CD14-positive monocyte (primary cell): Measurements from ENCODE around the gene XPR1. TPM values are rescaled to one million over a fixed set of nuclear protein-coding genes. Genes with fewer than 3 reads are reported as not detected.

Source experiments
- DNase-seq, 3 donors: peaks; one replicate each; pipeline ENCODE4 v3.0.0-alpha.2; 2011 to 2022
- H2AFZ ChIP-seq: 2 replicates; pipeline ENCODE4 v1.6.0; 2012; ENCODE audit warnings: mild to moderate bottlenecking, low read depth, low read length, inconsistent platforms; ENCODE audit not compliant: insufficient read depth, poor library complexity, severe bottlenecking
- H3K27ac ChIP-seq, 2 donors: 1 replicate in 1 of 2; 2 replicates in 1 of 2; pipeline ENCODE4 v1.5.1; 2012 to 2013; ENCODE audit warnings: low read length in 2 of 2, control low read depth in 1 of 2, inconsistent platforms in 1 of 2, low read depth in 1 of 2, mild to moderate bottlenecking in 1 of 2
- H3K27me3 ChIP-seq, 2 donors: one replicate each; pipeline versions ENCODE4 v1.6.0 to v1.6.1; 2011 to 2013; ENCODE audit warnings: low read length in 2 of 2; ENCODE audit not compliant: control insufficient read depth in 2 of 2, insufficient read depth in 2 of 2
- H3K36me3 ChIP-seq, 2 donors: replicated peaks in 1 of 2; 1 replicate in 1 of 2; 2 replicates in 1 of 2; pipeline versions ENCODE4 v1.5.1 to v1.6.1; 2012 to 2013; ENCODE audit warnings: low read length in 2 of 2, control low read depth in 1 of 2, inconsistent platforms in 1 of 2, mild to moderate bottlenecking in 1 of 2; ENCODE audit not compliant: insufficient read depth in 2 of 2, control insufficient read depth in 1 of 2
- H3K4me1 ChIP-seq, 2 donors: 1 replicate in 1 of 2; 2 replicates in 1 of 2; pipeline versions ENCODE4 v1.5.1 to v1.6.1; 2012 to 2013; ENCODE audit warnings: low read length in 2 of 2, control low read depth in 1 of 2, inconsistent platforms in 1 of 2, mild to moderate bottlenecking in 1 of 2, moderate library complexity in 1 of 2; ENCODE audit not compliant: insufficient read depth in 2 of 2, control insufficient read depth in 1 of 2
- H3K4me2 ChIP-seq: replicated peaks from 2 replicates; pipeline ENCODE3; 2012; ENCODE audit warnings: low read length, moderate library complexity, mild to moderate bottlenecking; ENCODE audit not compliant: poor library complexity, severe bottlenecking; ENCODE audit errors: extremely low read depth
- H3K4me3 ChIP-seq, 3 experiments: fragments of 200-600 bp in 1 of 3; sonication (generic) in 1 of 3; replicated peaks in 1 of 3; 1 replicate in 2 of 3; 2 replicates in 1 of 3; pipeline ENCODE4 v1.5.1; 2011 to 2013; ENCODE audit warnings: low read length in 3 of 3, mild to moderate bottlenecking in 3 of 3, control low read depth in 2 of 3, low read depth in 2 of 3, inconsistent platforms in 1 of 3, moderate library complexity in 1 of 3
- H3K79me2 ChIP-seq: 2 replicates; pipeline ENCODE4 v1.6.0; 2012; ENCODE audit warnings: mild to moderate bottlenecking, control low read depth, inconsistent platforms, low read length, moderate library complexity; ENCODE audit not compliant: insufficient read depth
- H3K9ac ChIP-seq: 2 replicates; pipeline ENCODE4 v1.6.0; 2017; ENCODE audit warnings: low read length, mild to moderate bottlenecking; ENCODE audit not compliant: insufficient read depth, poor library complexity, severe bottlenecking
- H3K9me3 ChIP-seq, 2 donors: replicated peaks in 1 of 2; 1 replicate in 1 of 2; 2 replicates in 1 of 2; pipeline versions ENCODE4 v1.5.1 to v1.6.1; 2012 to 2013; ENCODE audit warnings: low read length in 2 of 2, control low read depth in 1 of 2; ENCODE audit not compliant: control insufficient read depth in 1 of 2, insufficient read depth in 1 of 2
- H4K20me1 ChIP-seq: 2 replicates; pipeline ENCODE4 v1.6.0; 2012; ENCODE audit warnings: mild to moderate bottlenecking, low read length, control low read depth, moderate library complexity; ENCODE audit not compliant: insufficient read depth
- H3K27ac Mint-ChIP-seq, 7 donors: one replicate each; pipeline ENCODE4 v1.8.0; 2020; ENCODE audit warnings: mild to moderate bottlenecking in 7 of 7, mixed read lengths in 7 of 7, moderate library complexity in 6 of 7, inconsistent platforms in 2 of 7
- H3K27me3 Mint-ChIP-seq, 3 donors: one replicate each; pipeline ENCODE4 v1.8.0; 2021 to 2022; ENCODE audit warnings: low read depth in 3 of 3, mild to moderate bottlenecking in 3 of 3, mixed read lengths in 3 of 3, moderate library complexity in 3 of 3, inconsistent platforms in 1 of 3
- H3K36me3 Mint-ChIP-seq, 2 donors: one replicate each; pipeline ENCODE4 v1.8.0; 2020; ENCODE audit warnings: mixed read lengths in 2 of 2, inconsistent platforms in 1 of 2, mild to moderate bottlenecking in 1 of 2
- H3K4me1 Mint-ChIP-seq: one replicate; pipeline ENCODE4 v1.8.0; 2020; ENCODE audit warnings: mild to moderate bottlenecking, mixed read lengths
- H3K4me3 Mint-ChIP-seq, 2 donors: one replicate each; pipeline ENCODE4 v1.8.0; 2020; ENCODE audit warnings: mild to moderate bottlenecking in 2 of 2, mixed read lengths in 2 of 2, moderate library complexity in 1 of 2
- H3K9me3 Mint-ChIP-seq, 7 donors: one replicate each; pipeline ENCODE4 v1.8.0; 2020 to 2022; ENCODE audit warnings: mixed read lengths in 7 of 7, mild to moderate bottlenecking in 6 of 7, moderate library complexity in 6 of 7, inconsistent platforms in 2 of 7
- WGBS: methylation state at CpG from one replicate; pipeline ENCODE4 v1.1.5; 2013; ENCODE audit warnings: missing lambda C conversion rate; ENCODE audit not compliant: insufficient coverage; 5-methylcytosine and 5-hydroxymethylcytosine counted together
- intact Hi-C, 2 donors: fragments of 100-400 bp; cut with micrococcal nuclease; formaldehyde crosslinking; loops; one replicate each; pipeline versions ENCODE4 v1.15.0 to v1.15.1; 2023
- polyA plus RNA-seq, 3 donors: library from polyadenylated mRNA; depleted of rRNA in 1 of 3; unstranded in 2 of 3; stranded (reverse) in 1 of 3; fragments of 300-500 nt in 2 of 3; fragments of >200 nt in 1 of 3; fragmentation: Illumina TruSeq in 2 of 3; gene quantifications; 1 replicate in 2 of 3; 2 replicates in 1 of 3; pipeline ENCODE4 v1.2.3, GENCODE V29; 2012 to 2021
- TF ChIP-seq, protein P1 (sequence below): fragments of 200-600 bp; IDR thresholded peaks from one replicate; pipeline ENCODE4 v1.8.0; 2022; ENCODE audit warnings: antibody characterized with exemption, mild to moderate bottlenecking

Gene XPR1
- polyA plus RNA-seq, 3 donors = 4.7 to 12.5 (median 8.7) TPM

- Histone ChIP-seq H3K27ac (peak overlapping the region; percentile 83 to 86), H3K4me2 (peak overlapping the region; percentile 87), H3K27me3 (no peaks in the 10 kb centered on the region), H3K36me3 (no peaks in the 10 kb centered on the region), H3K4me1 (peaks cover 13 to 17% of the 10 kb centered on the region in 2 donors), H3K4me3 (peak overlapping the region; percentile 83 to 100 (median 96)), H3K79me2 (peaks cover 28% of the 10 kb centered on the region), H4K20me1 (peaks cover 28% of the 10 kb centered on the region), H3K9ac (peak overlapping the region; percentile 79), H3K9me3 (no peaks in the 10 kb centered on the region), H2AFZ (peak overlapping the region; percentile 94)
- no peak for DNase-seq
- intact Hi-C loops = loop anchor here in 1 of 2 donors (10.0 kb wide), 1 partner anchor 382 kb away; no protein-coding TSS in a partner anchor
- H3K27ac Mint-ChIP-seq = peak overlapping the region in 5 of 7 donors; percentile 88 to 93 (median 90)
- WGBS = under 1% methylated on average over 23 of the region's 44 CpGs
- H3K36me3 Mint-ChIP-seq = peaks cover 0 to 3% of the 10 kb centered on the region in 2 donors
- H3K9me3 Mint-ChIP-seq = peaks cover 0 to 8% (median 0%) of the 10 kb centered on the region in 7 donors
- peaks cover 0 to under 1% (median 0%) of the 10 kb centered on the region in 3 donors for H3K27me3 Mint-ChIP-seq
- peaks cover 4% of the 10 kb centered on the region for H3K4me1 Mint-ChIP-seq
- TF ChIP-seq, protein P1, sequence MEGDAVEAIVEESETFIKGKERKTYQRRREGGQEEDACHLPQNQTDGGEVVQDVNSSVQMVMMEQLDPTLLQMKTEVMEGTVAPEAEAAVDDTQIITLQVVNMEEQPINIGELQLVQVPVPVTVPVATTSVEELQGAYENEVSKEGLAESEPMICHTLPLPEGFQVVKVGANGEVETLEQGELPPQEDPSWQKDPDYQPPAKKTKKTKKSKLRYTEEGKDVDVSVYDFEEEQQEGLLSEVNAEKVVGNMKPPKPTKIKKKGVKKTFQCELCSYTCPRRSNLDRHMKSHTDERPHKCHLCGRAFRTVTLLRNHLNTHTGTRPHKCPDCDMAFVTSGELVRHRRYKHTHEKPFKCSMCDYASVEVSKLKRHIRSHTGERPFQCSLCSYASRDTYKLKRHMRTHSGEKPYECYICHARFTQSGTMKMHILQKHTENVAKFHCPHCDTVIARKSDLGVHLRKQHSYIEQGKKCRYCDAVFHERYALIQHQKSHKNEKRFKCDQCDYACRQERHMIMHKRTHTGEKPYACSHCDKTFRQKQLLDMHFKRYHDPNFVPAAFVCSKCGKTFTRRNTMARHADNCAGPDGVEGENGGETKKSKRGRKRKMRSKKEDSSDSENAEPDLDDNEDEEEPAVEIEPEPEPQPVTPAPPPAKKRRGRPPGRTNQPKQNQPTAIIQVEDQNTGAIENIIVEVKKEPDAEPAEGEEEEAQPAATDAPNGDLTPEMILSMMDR = no peak
- no peak overlapping the region for H3K4me3 Mint-ChIP-seq
Observed at GRCh38 chr1:180632326-180633056, 669 bp downstream of the XPR1 start.

- peaks cover 28% of the 10 kb centered on the region for H3K79me2 ChIP-seq
- no peaks in the 10 kb centered on the region for H3K9me3 ChIP-seq
- intact Hi-C loops = loop anchor here in 1 of 2 donors (10.0 kb wide), 1 partner anchor 381 kb away; no protein-coding TSS in a partner anchor
- WGBS = no CpG with 5 or more reads among the region's 3 CpGs
- H3K36me3 ChIP-seq = no peaks in the 10 kb centered on the region
- peak overlapping the region; percentile 87 for H3K4me2 ChIP-seq
- peak overlapping the region in 2 of 3 experiments; percentile 83 to 96 for H3K4me3 ChIP-seq
- Mint-ChIP-seq H3K9me3 (peaks cover 0 to 7% (median 0%) of the 10 kb centered on the region in 7 donors), H3K4me3 (no peak overlapping the region), H3K27me3 (no peaks in the 10 kb centered on the region), H3K36me3 (peaks cover 0 to 3% of the 10 kb centered on the region in 2 donors), H3K27ac (no peak overlapping the region), H3K4me1 (peaks cover 4% of the 10 kb centered on the region)
- no peaks in the 10 kb centered on the region for H3K27me3 ChIP-seq
- no peak overlapping the region for H3K9ac ChIP-seq
- peaks cover 13 to 17% of the 10 kb centered on the region in 2 donors for H3K4me1 ChIP-seq
- peak overlapping the region; percentile 94 for H2AFZ ChIP-seq
- peaks cover 28% of the 10 kb centered on the region for H4K20me1 ChIP-seq
- DNase-seq = no peak
- H3K27ac ChIP-seq = no peak overlapping the region
- TF ChIP-seq, protein P1 = no peak
Observed at GRCh38 chr1:180633057-180634056, 1.5 kb downstream of the XPR1 start.
